Uterus (tissue), 2 donors: ENCODE results near the gene DSE.

Source experiments
- POLR2A ChIP-seq, 2 donors: fragments of 450-650 bp; IDR thresholded peaks; one replicate each; pipeline ENCODE4 v1.6.1; 2016; ENCODE audit warnings: antibody characterized with exemption in 2 of 2, mild to moderate bottlenecking in 1 of 2, moderate library complexity in 1 of 2
- TF ChIP-seq, protein P1 (sequence below), 4 experiments: fragments of 200-600 bp in 2 of 4; fragments of 450-650 bp in 2 of 4; sonication (generic) in 2 of 4; IDR thresholded peaks; one replicate each; pipeline ENCODE4 v1.5.1; 2016 to 2019; ENCODE audit warnings: antibody characterized with exemption in 4 of 4, mild to moderate bottlenecking in 2 of 4, moderate library complexity in 1 of 4

DNA sequence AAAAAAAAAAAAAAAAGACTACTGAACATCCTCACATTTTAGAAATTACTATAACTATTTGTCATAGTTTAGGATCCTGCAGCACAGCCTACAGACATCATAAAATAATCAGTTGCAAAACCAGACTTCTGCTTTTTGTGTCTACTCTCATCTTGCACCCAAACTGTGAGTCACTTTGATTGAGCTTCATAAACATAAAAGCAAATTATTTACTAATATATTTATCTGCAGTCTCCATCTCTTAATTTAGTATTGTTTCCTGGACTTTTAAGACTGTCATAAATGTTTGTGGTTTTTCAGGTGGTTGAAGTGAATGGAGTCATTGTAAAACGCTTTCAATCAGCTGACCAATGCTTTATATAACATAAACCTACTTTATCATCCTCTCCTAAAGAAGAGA is 75.7 kb downstream of the DSE start:
- TF ChIP-seq, protein P1, sequence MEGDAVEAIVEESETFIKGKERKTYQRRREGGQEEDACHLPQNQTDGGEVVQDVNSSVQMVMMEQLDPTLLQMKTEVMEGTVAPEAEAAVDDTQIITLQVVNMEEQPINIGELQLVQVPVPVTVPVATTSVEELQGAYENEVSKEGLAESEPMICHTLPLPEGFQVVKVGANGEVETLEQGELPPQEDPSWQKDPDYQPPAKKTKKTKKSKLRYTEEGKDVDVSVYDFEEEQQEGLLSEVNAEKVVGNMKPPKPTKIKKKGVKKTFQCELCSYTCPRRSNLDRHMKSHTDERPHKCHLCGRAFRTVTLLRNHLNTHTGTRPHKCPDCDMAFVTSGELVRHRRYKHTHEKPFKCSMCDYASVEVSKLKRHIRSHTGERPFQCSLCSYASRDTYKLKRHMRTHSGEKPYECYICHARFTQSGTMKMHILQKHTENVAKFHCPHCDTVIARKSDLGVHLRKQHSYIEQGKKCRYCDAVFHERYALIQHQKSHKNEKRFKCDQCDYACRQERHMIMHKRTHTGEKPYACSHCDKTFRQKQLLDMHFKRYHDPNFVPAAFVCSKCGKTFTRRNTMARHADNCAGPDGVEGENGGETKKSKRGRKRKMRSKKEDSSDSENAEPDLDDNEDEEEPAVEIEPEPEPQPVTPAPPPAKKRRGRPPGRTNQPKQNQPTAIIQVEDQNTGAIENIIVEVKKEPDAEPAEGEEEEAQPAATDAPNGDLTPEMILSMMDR (IDR thresholded peaks at IDR 0.05): no peak
- TF ChIP-seq POLR2A (IDR thresholded peaks at IDR 0.05): no peak
